Measurements from ENCODE around the gene NHLRC2. TPM values are rescaled to one million over a fixed set of nuclear protein-coding genes. Genes with fewer than 3 reads are reported as not detected.

NHLRC2 gene
- total RNA-seq, 1 experiment from 2014 or later = 56.3 TPM

- H3K4me1 ChIP-seq (ENCODE audit: control insufficient read depth in 1 of 2, insufficient read depth in 2 of 2, low read length in 2 of 2) = no peaks in the 10 kb centered on the region
- DNase-seq (ENCODE audit: low read depth, low spot score) = no peak
- CTCF ChIA-PET = no interaction called here
- RAD21 ChIA-PET (ENCODE audit: low non-redundant PET in 1 of 2, low total read pairs in 2 of 2, uncharacterized antibody in 2 of 2, unreplicated experiment in 2 of 2) = no interaction called here
- H4K20me1 ChIP-seq (ENCODE audit: insufficient read depth) = no peaks in the 10 kb centered on the region
- H3K36me3 ChIP-seq (ENCODE audit: control insufficient read depth in 1 of 2, insufficient read depth in 2 of 2, low read length in 2 of 2) = 0 out of 4 replicates have a peak, but pooled peaks cover 0 to 3% of the 10 kb centered on the region in 2 experiments
- no peaks in the 10 kb centered on the region for H3K9me3 ChIP-seq (ENCODE audit: control insufficient read depth in 1 of 2, insufficient read depth in 1 of 2, low read depth in 1 of 2, low read length in 2 of 2)
- no peaks in the 10 kb centered on the region for H3K27me3 ChIP-seq (ENCODE audit: insufficient read depth, low read length)
- intact Hi-C loops (cut with micrococcal nuclease) = no loop called here
- TF ChIP-seq SIN3A (IDR thresholded peaks at IDR 0.05; ENCODE audit: low read depth) = no peak
- TF ChIP-seq ATF3 (IDR thresholded peaks at IDR 0.05) = no peak
- no peak for TF ChIP-seq SRF (IDR thresholded peaks at IDR 0.05; ENCODE audit: low read depth)
- TF ChIP-seq CBX3 (IDR thresholded peaks at IDR 0.05; ENCODE audit: low read depth) = no peak
- no peak for TF ChIP-seq EGR1 (IDR thresholded peaks at IDR 0.05; ENCODE audit: low read depth)
- TF ChIP-seq FOSL1 (IDR thresholded peaks at IDR 0.05; ENCODE audit: low read depth) = no peak
- no peak for TF ChIP-seq MAX (IDR thresholded peaks at IDR 0.05)
- TF ChIP-seq, protein P1, sequence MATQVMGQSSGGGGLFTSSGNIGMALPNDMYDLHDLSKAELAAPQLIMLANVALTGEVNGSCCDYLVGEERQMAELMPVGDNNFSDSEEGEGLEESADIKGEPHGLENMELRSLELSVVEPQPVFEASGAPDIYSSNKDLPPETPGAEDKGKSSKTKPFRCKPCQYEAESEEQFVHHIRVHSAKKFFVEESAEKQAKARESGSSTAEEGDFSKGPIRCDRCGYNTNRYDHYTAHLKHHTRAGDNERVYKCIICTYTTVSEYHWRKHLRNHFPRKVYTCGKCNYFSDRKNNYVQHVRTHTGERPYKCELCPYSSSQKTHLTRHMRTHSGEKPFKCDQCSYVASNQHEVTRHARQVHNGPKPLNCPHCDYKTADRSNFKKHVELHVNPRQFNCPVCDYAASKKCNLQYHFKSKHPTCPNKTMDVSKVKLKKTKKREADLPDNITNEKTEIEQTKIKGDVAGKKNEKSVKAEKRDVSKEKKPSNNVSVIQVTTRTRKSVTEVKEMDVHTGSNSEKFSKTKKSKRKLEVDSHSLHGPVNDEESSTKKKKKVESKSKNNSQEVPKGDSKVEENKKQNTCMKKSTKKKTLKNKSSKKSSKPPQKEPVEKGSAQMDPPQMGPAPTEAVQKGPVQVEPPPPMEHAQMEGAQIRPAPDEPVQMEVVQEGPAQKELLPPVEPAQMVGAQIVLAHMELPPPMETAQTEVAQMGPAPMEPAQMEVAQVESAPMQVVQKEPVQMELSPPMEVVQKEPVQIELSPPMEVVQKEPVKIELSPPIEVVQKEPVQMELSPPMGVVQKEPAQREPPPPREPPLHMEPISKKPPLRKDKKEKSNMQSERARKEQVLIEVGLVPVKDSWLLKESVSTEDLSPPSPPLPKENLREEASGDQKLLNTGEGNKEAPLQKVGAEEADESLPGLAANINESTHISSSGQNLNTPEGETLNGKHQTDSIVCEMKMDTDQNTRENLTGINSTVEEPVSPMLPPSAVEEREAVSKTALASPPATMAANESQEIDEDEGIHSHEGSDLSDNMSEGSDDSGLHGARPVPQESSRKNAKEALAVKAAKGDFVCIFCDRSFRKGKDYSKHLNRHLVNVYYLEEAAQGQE (IDR thresholded peaks at IDR 0.05; ENCODE audit: low read depth) = no peak
- no peak for TF ChIP-seq EZH2phosphoT487 (IDR thresholded peaks at IDR 0.05; ENCODE audit: borderline replicate concordance)
- TF ChIP-seq JUND (IDR thresholded peaks at IDR 0.05) = no peak
- H3K9me2 ChIP-seq (ENCODE audit: insufficient read depth) = no peaks in the 10 kb centered on the region
- POLR2A ChIA-PET = interaction anchor here (1.2 kb wide), 1 partner anchor 10 kb away, joined by 3 read pairs; no protein-coding TSS in a partner anchor
- no TSS peak for BruUV-seq (replicated peaks)
- H3K9ac ChIP-seq (ENCODE audit: low read length) = no peak overlapping the region
- H3K4me2 ChIP-seq (ENCODE audit: low read length) = no peak overlapping the region
- H2AFZ ChIP-seq (ENCODE audit: low read depth, low read length, poor library complexity, severe bottlenecking) = no peak overlapping the region
- peaks cover 50% of the 10 kb centered on the region for H3K79me2 ChIP-seq (ENCODE audit: insufficient read depth, low read length)
- H3K27ac ChIP-seq (ENCODE audit: low read depth, low read length) = no peak overlapping the region
- H3K4me3 ChIP-seq (replicated peaks in 1 of 2; ENCODE audit: low read depth in 1 of 2, low read length in 2 of 2) = no peak overlapping the region
- no peak for ATAC-seq
Measured at GRCh38 chr10:113867904-113868303, 13.4 kb downstream of the NHLRC2 start.

Measured in HCT116 (cell line).